K562 (cell line): ENCODE measurements around the gene ANK3. TPM values are rescaled to one million over a fixed set of nuclear protein-coding genes. Genes with fewer than 3 reads are reported as not detected.

Experiments
- CBFA2T2 ChIP-seq: fragments of 450-650 bp; conservative IDR thresholded peaks from 2 replicates; pipeline ENCODE4 v1.6.1; 2017; ENCODE audit warnings: mild to moderate bottlenecking
- SOX6 ChIP-seq: fragments of 450-650 bp; IDR thresholded peaks from 2 replicates; pipeline ENCODE4 v1.6.1; 2014; ENCODE audit warnings: mild to moderate bottlenecking
- ZBTB40 ChIP-seq, 2 experiments: fragments of 450-650 bp in 1 of 2; sonication (generic) in 1 of 2; formaldehyde crosslinking in 1 of 2; IDR thresholded peaks; 2 replicates each; pipeline versions ENCODE4 v1.7.1 to v1.9.0; 2016 to 2022; ENCODE audit warnings: inconsistent platforms in 1 of 2, mild to moderate bottlenecking in 1 of 2, missing genetic modification reagents in 1 of 2
- polyA plus RNA-seq, 8 experiments: library from polyadenylated mRNA; depleted of rRNA in 4 of 8; stranded (reverse) in 5 of 8; unstranded in 3 of 8; fragments of >200 nt; fragmentation: Nextera tagmentation in 2 of 8; fragmentation: Illumina TruSeq in 1 of 8; extraction: Ambion mirVana in 2 of 8; extraction: Trizol in 1 of 8; gene quantifications; 2 replicates each; pipeline versions ENCODE4 v1.2.1 to v1.2.3, GENCODE V29; 2011 to 2014; ENCODE audit warnings: inconsistent platforms in 1 of 8, missing spikeins in 1 of 8
- total RNA-seq, 7 experiments: library from RNA; depleted of rRNA in 6 of 7; stranded (reverse); fragments of >200 nt in 6 of 7; fragmentation: Illumina TruSeq in 2 of 7; extraction: Trizol in 2 of 7; gene quantifications; 2 replicates each; pipeline versions ENCODE4 v1.2.1 to v1.2.3, GENCODE V29; 2011 to 2021; ENCODE audit warnings: low replicate concordance in 1 of 7

ANK3 gene
- total and polyA plus RNA-seq, 9 of the 15 experiments (the other 6 are each of a cell fraction or from before 2014, with no cell fraction given): 10.0 to 32.3 (median 17.9) TPM

- TF ChIP-seq ZBTB40 (IDR thresholded peaks at IDR 0.05): 0 out of 2 replicates have a peak, but pooled peaks have one; percentile 31
- no peak for TF ChIP-seq ZBTB40 (CRISPR knock-in tag; IDR thresholded peaks at IDR 0.05)
- TF ChIP-seq SOX6: 0 out of 2 replicates have a peak, but pooled peaks have one; percentile 13
- peak; percentile 12; the same call in 1 of the 2 replicates for TF ChIP-seq CBFA2T2
These were observed 320.4 kb downstream of the ANK3 start (continued) for GRCh38 chr10:60069311-60069710.
